NCI-H1105 treated with DMSO at 0.1 percent for 48 hours (cell line): Measurements from ENCODE around the gene HCN3.
A peak's percentile ranks its signal among the peaks of the same experiment; 100 is the strongest.
"Not testable (repeated sequence)": the region's sequence is repeated elsewhere in the genome, so short reads cannot be mapped to it uniquely, and the experiment has no call there.

Source experiments
- DNase-seq: peaks from one replicate; lab custom pipeline; 2025; lab: John Stamatoyannopoulos, UW

Gene HCN3

DNA sequence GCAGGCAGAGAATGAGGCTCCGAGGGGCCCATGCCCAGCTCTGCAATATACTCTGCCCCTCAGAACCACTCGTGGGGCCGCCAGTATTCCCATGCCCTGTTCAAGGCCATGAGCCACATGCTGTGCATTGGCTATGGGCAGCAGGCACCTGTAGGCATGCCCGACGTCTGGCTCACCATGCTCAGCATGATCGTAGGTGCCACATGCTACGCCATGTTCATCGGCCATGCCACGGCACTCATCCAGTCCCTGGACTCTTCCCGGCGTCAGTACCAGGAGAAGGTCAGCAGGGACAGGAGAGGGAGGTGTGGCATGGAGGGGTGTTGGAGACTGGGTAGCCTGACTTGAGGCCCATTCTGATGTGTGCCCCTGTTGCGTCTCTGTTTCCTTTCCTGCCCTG lies 7.2 kb downstream of the HCN3 start:
- no peak for DNase-seq

DNA sequence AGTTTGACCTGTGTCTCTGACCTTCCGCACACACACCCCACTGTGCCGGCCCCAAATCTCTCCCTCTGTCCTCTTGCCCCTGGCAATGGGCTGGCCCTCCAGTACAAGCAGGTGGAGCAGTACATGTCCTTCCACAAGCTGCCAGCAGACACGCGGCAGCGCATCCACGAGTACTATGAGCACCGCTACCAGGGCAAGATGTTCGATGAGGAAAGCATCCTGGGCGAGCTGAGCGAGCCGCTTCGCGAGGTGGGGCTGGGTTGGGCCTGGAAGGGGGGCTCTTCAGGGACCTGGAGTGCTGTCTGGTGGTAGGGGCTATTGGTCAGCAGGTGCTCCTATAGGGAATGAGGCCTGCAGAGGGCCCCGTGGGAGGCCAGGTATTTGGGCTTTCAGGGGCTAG lies 7.8 kb downstream of the HCN3 start:
- no peak for DNase-seq

DNA sequence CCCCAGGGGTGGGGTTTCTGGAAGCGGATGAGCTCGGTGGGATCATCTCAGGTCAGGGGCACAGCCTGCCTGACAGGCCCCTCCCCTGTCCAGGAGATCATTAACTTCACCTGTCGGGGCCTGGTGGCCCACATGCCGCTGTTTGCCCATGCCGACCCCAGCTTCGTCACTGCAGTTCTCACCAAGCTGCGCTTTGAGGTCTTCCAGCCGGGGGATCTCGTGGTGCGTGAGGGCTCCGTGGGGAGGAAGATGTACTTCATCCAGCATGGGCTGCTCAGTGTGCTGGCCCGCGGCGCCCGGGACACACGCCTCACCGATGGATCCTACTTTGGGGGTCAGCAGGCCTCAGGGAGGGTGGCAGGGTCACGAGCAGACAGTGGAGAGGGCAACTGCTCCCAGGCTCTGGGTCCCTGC lies 8.4 kb downstream of the HCN3 start:
- DNase-seq, result no peak

DNA sequence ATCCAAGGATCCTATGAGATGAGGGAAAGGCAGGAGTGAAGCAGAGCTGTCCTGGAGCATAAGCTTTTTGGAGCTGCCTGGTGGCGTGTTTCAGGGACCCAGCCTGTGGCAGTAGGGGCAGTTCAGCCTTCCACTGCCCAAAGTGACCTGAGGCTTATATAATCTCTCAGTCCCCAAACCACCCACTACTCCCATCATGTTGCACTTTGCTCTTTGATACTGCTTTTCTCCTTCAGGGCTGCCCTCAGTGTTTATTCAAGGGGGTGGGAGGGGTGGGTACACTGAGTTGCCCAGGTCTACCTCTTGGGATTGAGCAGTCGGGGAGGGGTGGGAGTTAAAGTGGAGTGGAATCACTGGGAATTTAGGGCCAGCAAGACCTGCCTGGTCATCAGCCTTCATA lies 9.3 kb downstream of the HCN3 start:
- no peak for DNase-seq

DNA sequence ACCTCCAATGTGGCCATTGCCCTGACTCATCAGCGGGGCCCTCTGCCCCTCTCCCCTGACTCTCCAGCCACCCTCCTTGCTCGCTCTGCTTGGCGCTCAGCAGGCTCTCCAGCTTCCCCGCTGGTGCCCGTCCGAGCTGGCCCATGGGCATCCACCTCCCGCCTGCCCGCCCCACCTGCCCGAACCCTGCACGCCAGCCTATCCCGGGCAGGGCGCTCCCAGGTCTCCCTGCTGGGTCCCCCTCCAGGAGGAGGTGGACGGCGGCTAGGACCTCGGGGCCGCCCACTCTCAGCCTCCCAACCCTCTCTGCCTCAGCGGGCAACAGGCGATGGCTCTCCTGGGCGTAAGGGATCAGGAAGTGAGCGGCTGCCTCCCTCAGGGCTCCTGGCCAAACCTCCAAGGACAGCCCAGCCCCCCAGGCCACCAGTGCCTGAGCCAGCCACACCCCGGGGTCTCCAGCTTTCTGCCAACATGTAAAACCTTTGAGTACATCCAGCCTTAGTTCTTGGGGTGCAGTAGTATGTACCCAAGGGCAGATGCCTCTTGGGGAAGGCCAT lies 10.8 kb downstream of the HCN3 start:
- DNase-seq, result no peak

DNA sequence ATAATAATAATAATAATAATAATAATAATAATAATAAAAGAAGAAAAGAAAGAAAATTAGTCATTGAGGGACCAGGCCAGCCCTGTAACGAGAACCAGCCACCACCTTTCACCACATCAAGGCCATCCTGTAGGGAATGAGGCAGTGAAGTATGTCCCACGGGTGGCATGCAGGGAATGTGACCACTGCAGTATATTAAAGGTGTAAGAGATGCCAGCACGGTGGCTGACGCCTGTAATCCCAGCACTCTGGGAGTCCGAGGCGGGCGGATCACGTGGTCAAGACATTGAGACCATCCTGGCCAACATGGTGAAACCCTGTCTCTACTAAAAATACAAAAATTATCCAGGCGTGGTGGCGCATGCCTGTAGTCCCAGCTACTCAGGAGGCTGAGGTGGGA lies 13.7 kb downstream of the HCN3 start:
- not testable (repeated sequence) for DNase-seq

DNA sequence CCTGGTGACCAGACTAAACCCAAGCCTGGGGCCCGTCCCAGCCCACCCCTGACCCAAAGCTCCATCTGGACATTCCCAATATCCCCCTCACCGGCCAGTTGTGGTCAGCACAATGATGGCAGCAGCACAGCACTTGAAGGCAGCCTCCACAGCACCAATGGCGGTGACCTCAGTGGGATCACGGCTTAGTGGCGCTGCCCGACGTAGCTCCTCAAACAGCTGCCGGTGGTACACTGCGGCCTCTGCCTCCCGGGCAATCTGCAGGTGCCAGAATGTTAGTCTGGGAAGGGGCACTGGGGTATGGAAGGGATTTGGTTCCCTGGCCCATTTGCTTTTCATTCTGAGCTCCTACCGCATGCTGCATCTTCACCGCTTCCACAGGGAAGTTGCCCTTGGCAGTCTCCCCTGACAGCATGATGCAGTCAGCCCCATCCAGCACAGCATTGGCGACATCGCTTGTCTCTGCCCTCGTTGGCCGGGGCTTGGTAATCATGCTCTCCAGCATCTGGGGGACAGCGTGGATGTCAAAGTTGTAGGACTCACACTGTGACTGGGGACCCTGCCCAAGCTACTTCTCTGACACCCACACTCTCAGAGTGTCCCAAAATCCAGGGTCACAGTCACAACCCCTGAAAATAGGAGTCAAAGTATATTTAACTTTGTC lies 16.0 kb downstream of the HCN3 start:
- no peak for DNase-seq

DNA sequence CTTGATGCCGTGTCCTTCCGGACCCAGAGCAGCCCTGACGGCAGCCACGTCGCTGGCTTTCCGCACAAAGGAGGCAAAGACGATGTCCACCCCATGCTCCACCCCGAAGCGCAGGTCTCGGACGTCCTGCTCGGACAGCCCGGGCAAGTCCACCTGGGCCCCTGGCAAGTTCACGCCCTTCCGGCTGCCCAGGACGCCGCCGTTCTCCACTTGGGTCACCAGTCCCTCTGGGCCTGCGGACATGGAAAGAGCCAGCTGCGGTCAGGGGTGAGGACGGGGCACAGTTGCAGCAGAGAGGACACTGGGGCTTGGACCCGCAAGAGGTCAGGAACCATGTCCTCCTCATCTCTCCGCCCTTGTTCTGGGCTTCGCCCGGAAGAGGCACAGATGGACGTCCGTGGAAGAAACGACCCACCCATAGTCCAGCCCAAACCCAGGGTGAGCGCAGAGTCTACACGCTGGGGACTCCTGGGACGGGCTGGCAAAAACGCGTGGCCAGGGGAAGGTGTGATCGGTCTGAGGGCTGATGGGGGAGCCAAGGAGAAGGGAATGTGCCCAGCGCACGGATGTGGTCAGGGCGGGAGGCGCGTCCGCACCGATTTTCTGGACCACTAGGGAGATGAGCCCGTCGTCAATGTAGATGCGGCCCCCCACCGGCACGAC lies 17.4 kb downstream of the HCN3 start:
- DNase-seq, result no peak

DNA sequence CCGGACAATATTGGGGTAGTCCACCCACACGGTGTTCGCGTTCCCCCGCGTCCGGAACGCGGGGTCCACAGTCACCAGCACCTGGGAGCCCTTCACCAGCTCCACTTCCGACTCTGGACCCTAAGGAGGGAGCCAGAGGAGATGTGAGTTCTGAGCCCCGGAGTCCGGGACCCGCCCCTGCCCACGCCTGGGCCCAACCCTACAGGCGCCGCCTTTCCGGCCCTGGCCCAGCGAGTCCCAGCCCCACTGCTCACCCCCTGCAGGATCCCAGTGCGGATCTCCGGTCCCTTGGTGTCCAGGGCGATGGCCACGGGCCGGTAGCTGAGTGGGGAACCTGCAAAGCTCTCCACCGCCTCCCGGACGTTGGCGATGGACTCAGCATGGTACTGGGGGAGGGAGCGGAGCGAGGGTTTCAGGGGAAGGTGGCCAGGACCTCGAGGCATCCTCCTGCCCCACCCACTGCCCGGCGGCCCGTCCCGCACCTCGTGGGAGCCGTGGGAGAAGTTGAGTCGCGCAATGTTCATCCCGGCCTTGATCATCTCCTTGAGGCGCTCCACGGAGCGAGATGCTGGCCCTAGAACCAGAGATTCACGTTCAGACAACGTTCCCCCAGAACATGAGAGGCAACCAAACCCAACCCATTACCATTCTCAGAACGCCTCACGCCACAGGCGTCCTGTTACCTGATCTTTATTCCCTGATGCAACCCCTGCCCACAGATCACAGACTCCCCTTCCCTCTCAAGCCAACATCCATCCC lies 18.1 kb downstream of the HCN3 start:
- DNase-seq, result no peak

DNA sequence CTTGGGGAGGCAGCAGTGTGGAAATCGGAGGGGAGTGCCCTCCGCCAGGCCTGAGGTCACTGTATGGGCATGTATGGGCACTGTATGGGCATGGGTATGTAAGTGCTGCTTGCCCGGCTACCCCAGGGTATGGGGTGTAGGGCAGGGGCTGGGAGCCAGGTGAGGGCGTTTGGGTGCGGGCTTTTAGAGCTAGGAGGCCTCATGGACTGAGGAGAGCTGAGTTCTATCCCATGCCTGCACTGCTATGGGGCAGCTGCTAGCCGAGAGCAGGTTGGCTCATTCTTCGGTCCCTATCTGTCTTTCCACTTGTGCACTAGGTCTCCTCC lies 18.6 kb downstream of the HCN3 start:
- no peak for DNase-seq

DNA sequence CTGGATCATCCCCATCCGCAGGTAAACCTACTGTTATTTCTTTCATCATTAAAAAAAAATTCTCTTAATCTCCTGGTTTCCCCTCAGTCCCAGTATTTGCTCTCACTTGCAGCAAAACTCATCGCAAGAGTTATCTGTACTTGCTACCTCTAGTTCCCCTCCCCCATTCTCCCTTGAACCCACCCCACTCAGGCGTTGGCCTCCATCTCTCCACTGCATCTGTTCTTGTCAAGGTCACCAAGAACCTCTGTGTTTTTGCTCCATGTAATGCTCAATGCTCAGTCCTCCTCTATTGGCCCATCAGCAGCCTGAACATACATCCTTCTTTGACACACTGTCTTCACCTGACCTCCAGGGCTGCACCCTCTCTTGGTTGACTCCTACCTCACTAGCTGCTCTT lies 19.4 kb downstream of the HCN3 start:
- DNase-seq, result no peak

DNA sequence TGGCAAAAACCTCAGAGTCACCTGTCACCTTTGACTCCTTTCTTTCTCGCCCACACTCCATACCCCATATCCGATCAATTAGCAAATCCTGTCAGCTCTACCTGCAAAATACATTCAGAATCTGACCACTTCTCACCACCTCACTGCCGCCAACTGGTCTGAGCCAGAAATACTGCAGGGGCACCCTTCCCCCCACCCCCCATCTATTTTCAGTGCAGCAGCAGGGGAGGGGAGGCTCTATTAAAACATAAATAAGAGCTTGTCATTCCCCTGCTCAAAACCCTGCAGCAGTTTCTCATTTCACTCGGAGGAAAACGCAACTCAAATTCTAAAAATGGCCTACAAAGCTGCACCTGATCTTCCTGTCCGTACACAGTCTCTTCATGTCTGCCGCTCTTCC lies 20.1 kb downstream of the HCN3 start:
- DNase-seq, result no peak

DNA sequence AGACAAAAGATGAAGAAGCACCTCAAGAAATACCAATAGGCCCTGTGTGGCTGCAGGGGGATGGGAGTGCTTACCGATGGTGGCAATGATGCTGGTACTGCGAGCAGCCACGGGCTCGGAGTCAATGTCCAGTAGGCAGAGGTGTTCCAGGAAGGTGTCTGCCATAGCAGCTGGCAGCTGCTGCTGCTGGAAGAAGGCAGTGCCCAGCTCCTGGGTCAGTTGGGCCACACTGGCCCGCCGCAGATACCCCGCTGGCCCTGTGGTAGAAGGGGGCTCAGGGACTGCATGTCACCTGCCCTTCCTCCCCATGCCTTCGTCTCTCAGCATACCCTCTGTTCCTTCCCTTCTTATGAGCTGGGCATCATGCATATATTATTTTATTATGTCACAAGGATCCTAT lies 22.8 kb downstream of the HCN3 start:
- no peak for DNase-seq

DNA sequence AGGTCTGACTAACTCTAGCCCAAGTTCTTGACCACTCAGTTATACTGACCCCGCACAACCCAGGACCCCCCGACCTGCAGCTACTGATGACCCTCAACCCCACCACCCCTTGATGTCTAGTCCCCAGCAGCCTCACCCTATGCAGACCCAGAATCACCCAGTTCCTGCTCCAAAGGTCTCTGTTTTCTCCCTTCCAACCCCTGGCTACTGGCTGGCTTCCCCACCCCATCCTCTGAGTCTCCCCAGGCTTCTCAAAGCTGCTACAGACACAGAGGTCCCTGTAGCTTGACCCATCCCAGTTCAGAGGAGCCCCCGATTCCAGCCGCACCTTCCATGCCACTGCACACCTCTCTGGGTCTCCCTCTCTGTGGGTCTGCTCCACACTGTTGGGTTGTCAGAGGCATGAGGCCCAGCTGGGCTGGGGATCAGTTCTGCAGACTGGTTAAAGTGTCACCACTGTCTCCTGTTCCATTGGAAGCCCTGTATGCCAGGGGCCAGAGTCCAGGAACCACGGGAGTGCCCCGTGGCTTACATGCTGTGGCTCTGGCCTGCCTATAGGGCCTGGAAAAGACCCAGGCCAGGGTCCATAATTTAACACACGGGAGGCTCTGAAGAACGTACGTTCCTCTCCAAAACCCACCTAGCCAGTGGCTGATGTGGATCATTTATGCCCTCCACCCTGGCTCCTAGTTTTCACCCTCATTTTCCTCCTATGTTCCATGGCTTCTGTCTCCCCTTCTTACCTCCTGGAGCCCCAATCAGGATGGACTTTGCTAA lies 23.5 kb downstream of the HCN3 start:
- DNase-seq, result no peak

DNA sequence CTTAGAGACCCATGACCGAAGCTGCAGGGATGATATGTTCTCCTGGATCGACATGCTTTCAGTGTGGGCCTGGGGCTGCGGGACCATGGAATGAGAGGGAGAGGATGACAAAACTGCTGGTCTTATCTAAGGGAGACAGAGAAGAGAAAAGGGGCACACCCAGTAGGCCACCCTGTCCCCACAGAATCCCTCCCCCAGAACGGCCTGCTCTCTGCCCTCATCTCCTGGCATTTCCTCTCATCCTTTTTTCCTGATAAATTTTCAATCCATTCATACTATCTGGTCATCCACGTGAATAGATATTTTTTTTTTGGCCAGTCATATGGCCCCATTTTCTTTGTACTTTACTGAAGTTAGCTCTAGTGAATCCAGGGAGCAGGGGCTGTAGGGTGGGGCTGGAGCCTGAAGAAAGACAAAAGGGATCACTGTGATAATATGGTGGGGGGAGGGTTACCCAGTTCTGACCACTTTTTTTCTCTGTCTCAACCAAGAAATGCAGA lies 24.1 kb downstream of the HCN3 start, which contains the start of gene PKLR:
TSS of gene PKLR (minus strand) at position 97 of the 500 bp plus-strand sequence. CDS start at position 54, 43 bp downstream.
- no peak for DNase-seq

DNA sequence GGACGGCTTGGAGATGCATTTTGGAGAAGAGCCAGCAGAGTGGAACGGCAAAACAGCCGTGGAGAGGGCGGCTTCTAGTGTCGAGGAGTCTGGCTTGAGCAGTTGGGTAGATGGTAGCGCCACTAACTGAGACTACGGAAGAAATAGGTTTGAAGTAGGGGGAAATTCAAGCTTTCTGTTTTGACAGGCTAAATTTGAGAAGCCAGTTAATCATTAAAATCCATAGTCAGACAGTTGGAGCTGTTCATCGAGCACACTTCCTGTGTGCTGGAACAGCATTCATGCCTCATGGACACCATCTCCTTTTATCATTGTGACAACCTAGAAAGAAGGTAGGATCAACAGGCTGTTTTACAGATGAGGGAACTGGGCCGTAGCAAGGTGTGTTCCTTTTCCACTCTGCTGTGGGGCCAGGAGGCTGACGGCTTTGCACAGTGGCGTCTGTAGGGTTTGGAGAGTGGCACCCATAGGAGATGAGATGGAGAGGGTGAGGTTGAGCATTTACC lies 27.3 kb downstream of the HCN3 start:
- no peak for DNase-seq

DNA sequence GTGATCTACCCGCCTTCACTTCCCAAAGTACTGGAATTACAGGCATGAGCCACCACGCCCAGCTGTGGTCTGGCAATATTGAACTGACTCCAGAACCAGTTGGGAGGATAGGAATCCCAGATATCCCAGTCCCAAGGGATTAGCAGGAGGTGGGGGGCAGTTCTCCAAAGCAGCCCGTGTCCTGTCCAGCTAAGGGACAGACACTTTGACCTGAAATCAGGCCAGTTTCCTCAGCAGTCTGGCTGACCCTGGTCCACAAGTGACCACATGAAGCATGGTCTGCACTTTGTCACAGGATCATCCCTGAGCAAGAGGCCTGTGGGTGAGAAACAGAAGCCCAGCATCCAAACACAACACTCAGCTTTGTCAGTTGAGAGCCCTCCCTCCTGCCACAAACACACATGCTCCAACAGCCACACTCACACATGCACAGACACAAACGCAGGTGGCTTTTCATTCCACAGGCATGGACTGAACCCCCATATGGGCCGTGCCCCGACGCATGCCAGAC lies 28.7 kb downstream of the HCN3 start:
- no peak for DNase-seq

DNA sequence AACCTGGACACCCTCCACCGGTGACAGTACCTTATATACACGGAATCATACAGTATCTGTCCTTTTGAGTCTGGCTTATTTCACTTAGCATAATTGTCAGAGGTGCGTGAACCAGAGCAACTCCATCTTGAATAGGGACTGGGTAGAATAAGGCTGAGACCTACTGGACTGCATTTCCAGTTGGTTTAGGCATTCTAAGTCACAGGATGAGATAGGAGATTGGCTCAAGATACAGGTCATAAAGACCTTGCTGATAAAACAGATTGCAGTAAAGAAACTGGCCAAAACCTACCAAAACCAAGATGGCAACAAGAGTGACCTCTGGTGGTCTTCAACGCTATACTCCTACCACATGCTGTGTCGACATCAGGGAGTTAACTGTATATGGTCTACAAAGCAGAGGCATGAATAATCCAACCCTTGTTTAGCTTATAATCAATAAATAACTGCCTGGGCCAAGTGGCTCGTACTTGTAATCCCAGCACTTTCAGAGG lies 30.0 kb downstream of the HCN3 start:
- DNase-seq, result peak; percentile 32

DNA sequence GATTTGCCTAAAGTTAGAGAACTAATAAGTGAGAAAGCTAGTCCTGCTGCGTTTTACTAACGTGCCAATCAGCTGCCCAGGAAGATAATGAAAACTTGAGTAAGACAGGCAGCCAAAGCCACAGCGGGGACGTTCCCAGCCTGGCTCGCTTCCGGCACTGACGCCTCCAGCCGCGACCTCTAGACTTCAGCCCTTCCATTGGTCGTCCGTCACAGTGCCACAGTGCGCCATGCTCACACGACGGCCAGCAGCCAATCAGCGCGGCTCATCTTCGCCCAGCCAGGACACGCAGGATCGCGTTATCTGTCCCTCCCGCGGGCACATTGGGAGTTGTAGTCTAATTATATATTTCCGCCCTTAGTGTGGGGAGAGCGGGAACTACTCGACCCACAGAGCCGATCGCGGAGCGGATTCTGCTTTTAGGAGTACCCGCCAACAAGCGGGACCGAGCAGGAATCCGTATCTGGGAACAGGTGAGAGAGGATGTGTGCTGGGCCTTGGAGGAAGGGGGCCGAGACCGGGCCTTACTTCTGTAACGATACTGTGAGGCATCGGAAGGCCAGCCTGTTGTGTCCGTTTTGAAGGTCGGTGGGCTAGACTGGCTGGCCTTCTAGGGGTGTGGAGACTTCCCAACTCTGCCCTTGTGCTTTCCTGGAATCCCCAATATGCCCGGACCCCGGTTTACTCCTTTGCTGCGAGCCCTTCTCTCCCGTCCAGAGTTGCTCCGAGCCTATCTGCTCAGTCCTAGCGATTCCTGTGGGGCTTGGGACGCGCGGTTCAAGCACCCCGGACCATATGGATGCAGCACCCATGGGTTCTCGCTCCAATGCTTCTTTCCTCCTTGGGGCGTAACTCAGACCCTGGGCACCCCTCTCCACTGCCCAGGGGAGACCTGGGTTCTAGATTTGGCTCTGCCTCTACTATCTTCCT lies 31.5 kb downstream of the HCN3 start, which contains the start of gene FDPS:
TSS of gene FDPS (plus strand) at position 374 of the 930 bp plus-strand sequence. CDS start 924 bp downstream, outside the sequence.
- peak; percentile 99 for DNase-seq

DNA sequence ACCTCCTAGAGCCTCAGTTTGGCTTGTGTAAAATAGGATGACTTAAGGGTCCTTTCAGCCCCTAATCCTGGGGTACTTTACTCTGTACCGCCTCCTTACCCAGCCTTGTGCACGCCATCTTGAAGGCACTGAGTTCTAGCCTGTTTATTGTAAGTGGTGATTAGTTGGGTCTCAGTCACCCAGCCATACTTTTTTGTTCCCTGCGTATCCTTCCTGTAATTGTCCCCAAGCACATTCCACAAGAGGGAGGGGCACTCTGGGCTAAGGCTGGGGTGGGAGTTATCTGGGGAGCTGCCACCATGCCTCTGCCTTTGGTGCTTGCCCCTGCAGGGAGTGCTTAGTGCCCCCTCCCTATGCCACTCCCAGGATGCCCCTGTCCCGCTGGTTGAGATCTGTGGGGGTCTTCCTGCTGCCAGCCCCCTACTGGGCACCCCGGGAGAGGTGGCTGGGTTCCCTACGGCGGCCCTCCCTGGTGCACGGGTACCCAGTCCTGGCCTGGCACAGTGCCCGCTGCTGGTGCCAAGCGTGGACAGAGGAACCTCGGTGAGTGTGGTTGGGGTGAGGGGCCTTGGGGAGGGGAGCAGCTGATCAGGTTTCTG lies 32.3 kb downstream of the HCN3 start:
- no peak for DNase-seq
